ENCODE results near the gene CACNA1S.
A peak's percentile ranks its signal among the peaks of the same experiment; 100 is the strongest.

Gene CACNA1S

GRCh38 chr1:201041011-201041410 lies 71.2 kb downstream of the CACNA1S start:
- peaks cover 63% of the 10 kb centered on the region for H3K27me3 ChIP-seq (replicated peaks; ENCODE audit: control insufficient read depth, insufficient read depth, low read length)
- H3K4me1 ChIP-seq (ENCODE audit: control insufficient read depth, insufficient read depth, low read length) = no peaks in the 10 kb centered on the region
- no peak for DNase-seq (ENCODE audit: low read depth)
- no peak overlapping the region for H3K4me3 ChIP-seq (ENCODE audit: low read length)
- no peaks in the 10 kb centered on the region for H3K9me3 ChIP-seq (ENCODE audit: control insufficient read depth, low read length)
- no peak overlapping the region for H3K9ac ChIP-seq (ENCODE audit: low read length)
- no peaks in the 10 kb centered on the region for H3K36me3 ChIP-seq (ENCODE audit: control insufficient read depth, insufficient read depth, low read length, severe bottlenecking)

GRCh38 chr1:201039876-201040275 lies 72.3 kb downstream of the CACNA1S start:
- Histone ChIP-seq H3K4me3 (ENCODE audit: low read length) (no peak overlapping the region), H3K9me3 (ENCODE audit: control insufficient read depth, low read length) (no peaks in the 10 kb centered on the region), H3K4me1 (ENCODE audit: control insufficient read depth, insufficient read depth, low read length) (no peaks in the 10 kb centered on the region), H3K9ac (ENCODE audit: low read length) (no peak overlapping the region), H3K36me3 (ENCODE audit: control insufficient read depth, insufficient read depth, low read length, severe bottlenecking) (no peaks in the 10 kb centered on the region), H3K27me3 (replicated peaks; ENCODE audit: control insufficient read depth, insufficient read depth, low read length) (peaks cover 59% of the 10 kb centered on the region)
- DNase-seq (ENCODE audit: low read depth) = no peak

GRCh38 chr1:201039418-201039817 lies 72.8 kb downstream of the CACNA1S start:
- peaks cover 55% of the 10 kb centered on the region for H3K27me3 ChIP-seq (replicated peaks; ENCODE audit: control insufficient read depth, insufficient read depth, low read length)
- no peaks in the 10 kb centered on the region for H3K4me1 ChIP-seq (ENCODE audit: control insufficient read depth, insufficient read depth, low read length)
- DNase-seq (ENCODE audit: low read depth) = no peak
- no peak overlapping the region for H3K9ac ChIP-seq (ENCODE audit: low read length)
- H3K4me3 ChIP-seq (ENCODE audit: low read length) = no peak overlapping the region
- no peaks in the 10 kb centered on the region for H3K9me3 ChIP-seq (ENCODE audit: control insufficient read depth, low read length)
- H3K36me3 ChIP-seq (ENCODE audit: control insufficient read depth, insufficient read depth, low read length, severe bottlenecking) = no peaks in the 10 kb centered on the region

GRCh38 chr1:201038186-201038876 lies 73.9 kb downstream of the CACNA1S start:
- no peaks in the 10 kb centered on the region for H3K9me3 ChIP-seq (ENCODE audit: control insufficient read depth, low read length)
- no peaks in the 10 kb centered on the region for H3K36me3 ChIP-seq (ENCODE audit: control insufficient read depth, insufficient read depth, low read length, severe bottlenecking)
- no peak overlapping the region for H3K9ac ChIP-seq (ENCODE audit: low read length)
- H3K4me3 ChIP-seq (ENCODE audit: low read length) = no peak overlapping the region
- peaks cover 46% of the 10 kb centered on the region for H3K27me3 ChIP-seq (replicated peaks; ENCODE audit: control insufficient read depth, insufficient read depth, low read length)
- no peaks in the 10 kb centered on the region for H3K4me1 ChIP-seq (ENCODE audit: control insufficient read depth, insufficient read depth, low read length)
- DNase-seq (ENCODE audit: low read depth) = no peak

- Histone ChIP-seq H3K36me3 (ENCODE audit: control insufficient read depth, insufficient read depth, low read length, severe bottlenecking) (no peaks in the 10 kb centered on the region), H3K9me3 (ENCODE audit: control insufficient read depth, low read length) (no peaks in the 10 kb centered on the region), H3K27me3 (replicated peaks; ENCODE audit: control insufficient read depth, insufficient read depth, low read length) (peaks cover 44% of the 10 kb centered on the region), H3K4me3 (ENCODE audit: low read length) (no peak overlapping the region), H3K9ac (ENCODE audit: low read length) (no peak overlapping the region), H3K4me1 (ENCODE audit: control insufficient read depth, insufficient read depth, low read length) (no peaks in the 10 kb centered on the region)
- DNase-seq (ENCODE audit: low read depth) = no peak
These were observed 75.9 kb downstream of the CACNA1S start for GRCh38 chr1:201036188-201036842.

GRCh38 chr1:201034671-201035070 lies 77.6 kb downstream of the CACNA1S start:
- H3K9me3 ChIP-seq (ENCODE audit: control insufficient read depth, low read length) = no peaks in the 10 kb centered on the region
- H3K9ac ChIP-seq (ENCODE audit: low read length) = no peak overlapping the region
- H3K4me1 ChIP-seq (ENCODE audit: control insufficient read depth, insufficient read depth, low read length) = no peaks in the 10 kb centered on the region
- H3K36me3 ChIP-seq (ENCODE audit: control insufficient read depth, insufficient read depth, low read length, severe bottlenecking) = no peaks in the 10 kb centered on the region
- no peak overlapping the region for H3K4me3 ChIP-seq (ENCODE audit: low read length)
- peaks cover 36% of the 10 kb centered on the region for H3K27me3 ChIP-seq (replicated peaks; ENCODE audit: control insufficient read depth, insufficient read depth, low read length)
- no peak for DNase-seq (ENCODE audit: low read depth)

- DNase-seq (ENCODE audit: low read depth) = no peak
- peaks cover 8% of the 10 kb centered on the region for H3K4me1 ChIP-seq (ENCODE audit: control insufficient read depth, insufficient read depth, low read length)
- no peaks in the 10 kb centered on the region for H3K36me3 ChIP-seq (ENCODE audit: control insufficient read depth, insufficient read depth, low read length, severe bottlenecking)
- no peak overlapping the region for H3K9ac ChIP-seq (ENCODE audit: low read length)
- no peaks in the 10 kb centered on the region for H3K9me3 ChIP-seq (ENCODE audit: control insufficient read depth, low read length)
- H3K4me3 ChIP-seq (ENCODE audit: low read length) = no peak overlapping the region
- H3K27me3 ChIP-seq (replicated peaks; ENCODE audit: control insufficient read depth, insufficient read depth, low read length) = peaks cover 18% of the 10 kb centered on the region
These were observed 79.8 kb downstream of the CACNA1S start for GRCh38 chr1:201032408-201032807.

GRCh38 chr1:201028461-201028889 lies 83.8 kb downstream of the CACNA1S start:
- H3K4me1 ChIP-seq (ENCODE audit: control insufficient read depth, insufficient read depth, low read length) = peaks cover 8% of the 10 kb centered on the region
- H3K9me3 ChIP-seq (ENCODE audit: control insufficient read depth, low read length) = no peaks in the 10 kb centered on the region
- no peak overlapping the region for H3K4me3 ChIP-seq (ENCODE audit: low read length)
- H3K36me3 ChIP-seq (ENCODE audit: control insufficient read depth, insufficient read depth, low read length, severe bottlenecking) = no peaks in the 10 kb centered on the region
- no peak for DNase-seq (ENCODE audit: low read depth)
- H3K27me3 ChIP-seq (replicated peaks; ENCODE audit: control insufficient read depth, insufficient read depth, low read length) = peaks cover 4% of the 10 kb centered on the region
- no peak overlapping the region for H3K9ac ChIP-seq (ENCODE audit: low read length)

GRCh38 chr1:201026836-201027235 lies 85.4 kb downstream of the CACNA1S start:
- Histone ChIP-seq H3K27me3 (replicated peaks; ENCODE audit: control insufficient read depth, insufficient read depth, low read length) (peaks cover 7% of the 10 kb centered on the region), H3K9ac (ENCODE audit: low read length) (no peak overlapping the region), H3K9me3 (ENCODE audit: control insufficient read depth, low read length) (no peaks in the 10 kb centered on the region), H3K36me3 (ENCODE audit: control insufficient read depth, insufficient read depth, low read length, severe bottlenecking) (no peaks in the 10 kb centered on the region), H3K4me3 (ENCODE audit: low read length) (no peak overlapping the region), H3K4me1 (ENCODE audit: control insufficient read depth, insufficient read depth, low read length) (peaks cover 12% of the 10 kb centered on the region)
- no peak for DNase-seq (ENCODE audit: low read depth)

- DNase-seq (ENCODE audit: low read depth) = no peak
- Histone ChIP-seq H3K4me1 (ENCODE audit: control insufficient read depth, insufficient read depth, low read length) (peaks cover 12% of the 10 kb centered on the region), H3K9ac (ENCODE audit: low read length) (no peak overlapping the region), H3K4me3 (ENCODE audit: low read length) (no peak overlapping the region), H3K36me3 (ENCODE audit: control insufficient read depth, insufficient read depth, low read length, severe bottlenecking) (no peaks in the 10 kb centered on the region), H3K27me3 (replicated peaks; ENCODE audit: control insufficient read depth, insufficient read depth, low read length) (peaks cover 7% of the 10 kb centered on the region), H3K9me3 (ENCODE audit: control insufficient read depth, low read length) (no peaks in the 10 kb centered on the region)
These were observed 86.0 kb downstream of the CACNA1S start for GRCh38 chr1:201026234-201026633.

GRCh38 chr1:201025571-201026002 lies 86.6 kb downstream of the CACNA1S start:
- DNase-seq (ENCODE audit: low read depth) = peak; percentile 22
- no peak overlapping the region for H3K4me3 ChIP-seq (ENCODE audit: low read length)
- H3K36me3 ChIP-seq (ENCODE audit: control insufficient read depth, insufficient read depth, low read length, severe bottlenecking) = no peaks in the 10 kb centered on the region
- H3K9me3 ChIP-seq (ENCODE audit: control insufficient read depth, low read length) = no peaks in the 10 kb centered on the region
- H3K27me3 ChIP-seq (replicated peaks; ENCODE audit: control insufficient read depth, insufficient read depth, low read length) = peaks cover 7% of the 10 kb centered on the region
- H3K4me1 ChIP-seq (ENCODE audit: control insufficient read depth, insufficient read depth, low read length) = peaks cover 12% of the 10 kb centered on the region
- H3K9ac ChIP-seq (ENCODE audit: low read length) = no peak overlapping the region
